Dermis microvascular lymphatic vessel endothelial cell (primary cell): ENCODE data around the gene CCDC141. TPM values are rescaled to one million over a fixed set of nuclear protein-coding genes. Genes with fewer than 3 reads are reported as not detected.

Experiments
- DNase-seq, 2 donors: peaks; one replicate each; pipeline versions ENCODE4 v3.0.0 to v3.0.0-alpha.2; 2010; ENCODE audit warnings: low read depth in 2 of 2
- total RNA-seq: library from RNA; depleted of rRNA; stranded (reverse); fragments of >200 nt; gene quantifications from 2 replicates; pipeline ENCODE4 v1.2.1, GENCODE V29; 2014

The CCDC141 gene
- total RNA-seq, 1 donor from 2014 or later = 1.5 TPM

DNA sequence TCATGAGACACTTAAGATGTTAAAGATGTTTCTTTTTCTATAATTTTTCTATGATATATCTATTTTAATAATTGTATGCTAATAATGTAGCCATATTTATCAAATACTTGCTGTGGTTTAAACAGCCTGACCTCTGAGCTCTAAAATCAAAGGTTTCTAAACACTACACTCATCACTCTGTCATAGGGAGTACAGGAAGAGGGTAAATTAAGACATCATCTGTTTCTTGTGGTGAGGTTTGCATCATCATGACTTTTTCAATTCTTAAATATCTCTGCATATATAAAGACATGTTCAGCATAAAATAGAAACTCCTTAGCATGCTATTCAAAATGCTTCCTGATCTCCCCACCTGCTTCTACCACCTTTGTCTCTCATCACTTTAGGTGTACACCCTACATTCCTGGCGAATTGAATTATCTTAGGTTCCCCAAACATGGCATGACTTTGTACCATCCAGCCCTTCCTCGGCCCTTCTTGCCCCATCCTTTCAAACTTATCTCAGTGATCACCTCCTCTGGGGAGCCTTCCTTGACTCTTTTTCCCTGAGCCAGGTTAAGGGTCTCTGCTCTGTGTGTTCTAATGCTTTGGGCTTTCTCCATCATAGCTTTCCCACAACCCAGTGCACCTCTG is 137.4 kb downstream of the CCDC141 start:
- no peak for DNase-seq

DNA sequence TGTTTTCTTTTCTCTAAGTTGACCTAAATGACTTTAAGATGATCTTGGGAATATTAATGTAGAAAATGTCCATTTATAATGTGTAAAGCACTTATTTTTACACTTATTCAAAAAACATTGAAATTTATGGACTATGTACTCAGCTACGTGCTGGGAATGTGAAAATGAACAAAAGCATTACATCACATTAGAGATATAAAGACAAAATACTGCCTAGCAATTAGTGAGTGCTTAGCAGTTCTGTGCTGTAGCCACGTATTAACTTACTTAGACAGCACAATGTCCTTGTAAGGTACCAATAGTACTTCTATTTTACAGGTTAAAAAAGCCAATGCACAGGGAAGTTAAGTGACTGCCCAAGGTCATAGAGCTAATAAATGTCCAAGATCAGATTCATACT is 138.9 kb downstream of the CCDC141 start:
- no peak for DNase-seq

DNA sequence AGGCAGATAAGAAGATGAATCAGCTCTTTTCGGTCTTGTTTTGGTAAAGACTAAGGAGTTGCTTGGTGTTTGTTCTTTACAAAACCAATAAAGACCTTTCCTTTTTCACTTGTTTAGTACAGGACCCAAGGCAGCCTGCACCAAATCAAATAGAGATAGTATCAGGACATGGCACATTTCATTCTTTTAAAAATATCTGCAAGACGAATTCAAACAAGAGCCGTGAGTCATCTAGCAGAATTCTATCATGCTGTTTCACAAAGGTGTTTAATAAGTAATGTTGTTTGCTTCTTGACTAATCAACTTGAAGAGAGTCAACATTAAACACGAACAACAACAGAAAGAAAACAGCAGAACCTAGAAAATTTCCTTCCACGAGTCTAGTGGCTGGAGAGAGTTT is 139.9 kb downstream of the CCDC141 start:
- no peak for DNase-seq

DNA sequence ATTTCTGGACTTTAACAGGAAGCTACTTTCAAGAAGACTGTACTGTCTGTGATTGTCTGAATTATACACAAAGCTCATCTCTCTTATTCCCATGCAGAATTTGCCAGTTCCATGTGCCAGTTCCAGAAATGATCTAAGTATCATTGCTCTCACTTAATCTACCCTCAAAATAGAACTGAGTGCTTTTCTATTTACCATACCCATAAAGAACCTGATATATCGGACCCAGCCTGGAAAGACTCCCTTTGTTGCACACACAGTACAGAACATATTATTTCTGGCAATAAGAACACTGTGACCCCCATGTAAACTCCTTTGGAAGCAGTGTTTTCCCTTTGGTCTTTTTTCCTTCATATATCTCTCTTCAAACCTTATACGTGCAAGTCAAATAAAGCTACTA is 140.4 kb downstream of the CCDC141 start:
- no peak for DNase-seq

DNA sequence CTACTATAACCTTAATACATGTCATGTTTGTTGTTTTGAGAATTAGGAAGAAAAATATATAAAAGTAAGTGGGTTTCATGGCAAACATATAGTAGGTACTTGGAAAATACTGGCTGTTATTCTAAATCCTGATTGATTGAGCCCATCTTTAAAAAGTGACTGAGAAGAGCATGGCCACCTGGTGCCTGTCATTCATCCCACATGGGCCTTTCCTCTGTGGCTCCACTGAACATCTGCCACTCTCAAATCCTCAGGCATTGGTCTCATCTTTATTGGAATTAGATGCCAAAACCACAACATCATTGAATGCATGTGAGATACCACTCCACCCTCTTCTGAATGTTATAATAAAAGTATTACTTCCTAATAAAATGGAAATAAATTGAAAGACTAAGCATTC is 141.1 kb downstream of the CCDC141 start:
- DNase-seq = no peak

DNA sequence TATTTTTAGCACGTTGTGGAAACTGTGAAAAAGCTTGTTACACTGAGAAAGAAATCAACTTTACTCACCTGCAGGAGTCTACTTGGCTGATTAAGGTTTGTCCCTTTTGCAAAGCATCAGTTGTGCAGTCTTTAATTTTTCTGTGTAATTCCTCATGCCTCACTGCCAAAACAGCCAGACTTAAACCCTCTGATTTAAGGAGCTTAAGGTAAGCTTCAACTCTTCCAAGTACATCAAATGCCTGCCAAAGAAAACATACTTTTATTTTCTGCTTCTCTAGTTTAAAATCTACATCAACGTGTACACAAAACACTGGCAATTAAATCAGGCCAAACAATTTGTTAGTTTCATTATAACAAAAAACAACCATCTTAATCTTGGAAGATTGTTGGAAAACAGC is 144.7 kb downstream of the CCDC141 start:
- DNase-seq = no peak

DNA sequence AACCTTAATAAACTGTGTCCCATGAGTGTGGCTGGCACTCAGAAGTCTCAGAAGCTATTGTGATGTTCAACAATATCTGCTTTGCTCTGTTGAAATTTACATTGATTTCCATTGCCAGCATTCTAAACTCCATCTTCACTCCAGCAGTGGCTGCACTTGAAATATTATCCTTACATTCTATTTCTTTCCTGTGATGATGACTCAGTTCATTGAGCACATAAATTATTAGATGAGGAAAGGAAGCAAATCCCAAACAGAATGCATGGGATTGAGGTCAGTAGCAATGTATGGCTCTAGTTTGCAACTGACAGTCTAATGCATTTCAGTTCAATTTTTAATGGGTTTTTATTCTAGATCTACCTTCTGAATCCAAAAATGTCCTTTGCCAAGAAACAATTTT is 150.3 kb downstream of the CCDC141 start:
- no peak for DNase-seq

DNA sequence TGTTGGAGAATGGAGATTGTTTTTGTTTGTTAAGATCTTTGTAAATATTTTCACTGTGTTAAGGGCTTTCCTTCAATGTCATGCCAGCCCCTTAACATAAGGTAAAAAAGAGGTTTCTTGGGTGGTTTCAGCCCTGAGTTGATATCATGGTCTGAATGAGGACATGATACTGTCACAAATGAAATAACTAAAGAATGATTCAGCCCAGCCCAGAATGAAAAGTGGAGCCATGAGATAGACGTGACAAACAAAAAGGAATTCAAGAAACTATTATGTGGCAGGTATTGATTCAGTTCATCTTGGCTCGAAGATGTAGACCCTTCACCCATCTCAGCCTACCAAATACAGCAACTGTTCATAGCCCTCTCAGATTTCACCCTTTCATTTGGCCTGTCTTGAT is 154.1 kb downstream of the CCDC141 start:
- DNase-seq = no peak

DNA sequence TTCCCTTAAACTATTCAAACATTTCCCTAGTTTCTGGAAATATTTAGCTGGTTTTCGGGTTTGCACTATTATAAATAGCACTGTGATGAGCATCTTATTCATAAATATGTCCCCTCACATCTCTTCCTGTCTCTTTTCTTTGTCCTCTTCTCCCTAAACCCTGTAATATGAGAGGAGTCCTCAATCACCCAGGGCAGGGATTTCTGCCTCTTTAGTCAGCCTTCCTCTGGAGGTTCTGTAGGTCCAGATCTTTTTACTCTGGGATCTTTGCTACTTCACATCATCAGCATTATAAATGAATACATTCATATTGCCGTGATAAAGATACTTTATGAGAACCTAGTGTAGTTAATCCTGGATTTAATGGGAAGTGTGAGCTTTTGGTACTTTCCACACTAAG is 154.8 kb downstream of the CCDC141 start:
- DNase-seq = no peak

DNA sequence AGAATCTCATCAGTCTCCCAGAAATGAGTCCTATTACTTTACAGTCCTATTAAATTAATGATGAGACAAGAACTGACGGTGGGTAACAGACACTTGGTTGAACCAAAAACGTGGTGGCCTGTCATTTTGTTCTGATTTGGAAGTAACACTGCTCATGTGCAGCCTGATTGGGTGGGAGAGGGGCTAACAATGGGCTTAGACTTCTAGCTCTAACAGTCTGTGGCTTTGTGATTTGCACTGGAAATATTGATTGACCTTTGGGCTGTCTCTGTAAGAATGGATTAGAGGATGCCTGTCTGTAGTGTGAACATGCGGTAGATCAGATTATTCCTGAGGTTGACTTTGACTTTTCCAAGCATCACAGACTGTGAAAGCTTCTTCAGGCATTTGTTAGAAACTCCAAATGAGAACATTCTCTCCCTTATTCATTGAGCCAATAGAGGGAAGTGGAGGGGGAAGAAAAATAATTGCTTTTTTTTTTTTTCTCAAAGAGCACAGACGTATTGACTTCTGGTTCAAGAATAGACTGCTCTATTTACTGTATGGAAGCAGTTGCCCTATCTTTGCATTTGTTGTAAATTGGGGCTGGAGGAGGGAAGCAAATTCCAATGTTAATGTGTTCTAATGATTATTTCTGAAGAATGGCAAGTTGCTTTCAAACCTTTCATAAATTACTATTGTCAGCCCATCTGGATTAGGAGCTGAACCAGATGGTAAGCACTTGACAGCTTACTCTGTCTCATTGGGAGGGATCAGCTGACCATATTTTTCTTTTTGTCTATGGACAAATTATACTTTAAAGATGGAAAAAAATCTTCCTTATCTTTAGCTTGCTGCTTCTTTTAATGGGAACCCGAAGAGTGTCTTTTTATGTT is 156.9 kb downstream of the CCDC141 start:
- no peak for DNase-seq

DNA sequence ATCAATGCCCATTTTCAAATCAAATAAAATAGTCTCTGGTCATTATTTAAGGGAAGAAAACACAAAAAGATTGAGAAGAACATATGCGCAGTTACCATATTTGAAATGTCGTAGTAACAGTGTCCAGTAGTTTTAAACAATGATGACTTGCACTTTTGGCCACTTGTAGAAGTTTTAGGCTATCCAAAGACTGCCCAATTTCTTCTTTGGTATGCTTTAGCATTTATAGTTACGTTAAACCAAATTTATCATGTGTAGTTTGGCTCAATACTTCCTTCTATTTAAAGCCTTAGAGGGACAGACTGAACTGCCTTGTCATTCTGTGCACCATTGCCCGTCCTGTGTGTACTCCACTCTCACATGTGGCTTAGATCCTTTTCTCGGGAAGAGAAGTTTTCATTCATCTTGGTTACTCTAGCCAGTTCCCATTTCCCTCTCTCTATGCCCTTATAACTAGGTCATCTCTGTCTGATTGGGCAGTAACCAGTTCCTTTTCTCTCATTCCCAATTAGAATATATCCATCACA is 157.9 kb downstream of the CCDC141 start:
- no peak for DNase-seq

DNA sequence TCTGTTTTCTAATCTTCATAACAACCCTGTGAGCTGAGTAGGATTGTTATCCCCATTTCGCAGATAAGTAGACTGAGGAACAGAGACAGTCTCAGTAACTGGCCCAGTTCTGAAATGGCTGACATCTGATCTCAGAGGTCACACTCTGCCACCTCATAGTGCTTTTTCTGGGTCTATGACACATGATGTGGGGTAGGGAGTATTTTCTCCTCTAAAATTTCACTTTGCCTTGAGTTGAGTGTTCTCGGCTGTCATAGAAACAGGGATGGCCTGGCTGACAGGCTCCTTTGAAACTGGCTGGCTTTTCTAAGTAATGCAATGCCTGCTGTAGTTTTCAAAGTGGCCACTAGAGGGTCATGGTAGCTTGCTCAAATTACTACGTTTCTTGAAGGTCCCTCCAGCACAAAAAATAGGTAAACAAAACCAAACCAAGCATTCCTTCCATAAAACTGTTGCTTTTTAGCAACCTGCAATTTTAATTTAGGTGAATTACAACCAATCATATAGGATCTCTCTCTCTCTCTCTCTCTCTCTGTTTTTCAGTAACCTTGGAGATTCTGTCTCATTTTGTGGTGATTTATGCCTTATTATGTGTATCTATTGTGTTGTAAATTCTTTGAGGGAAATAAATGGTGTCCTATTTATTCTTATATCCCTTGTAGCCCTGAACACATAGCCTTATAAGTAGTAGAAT is 158.5 kb downstream of the CCDC141 start:
- peak; percentile 35 to 72 for DNase-seq

DNA sequence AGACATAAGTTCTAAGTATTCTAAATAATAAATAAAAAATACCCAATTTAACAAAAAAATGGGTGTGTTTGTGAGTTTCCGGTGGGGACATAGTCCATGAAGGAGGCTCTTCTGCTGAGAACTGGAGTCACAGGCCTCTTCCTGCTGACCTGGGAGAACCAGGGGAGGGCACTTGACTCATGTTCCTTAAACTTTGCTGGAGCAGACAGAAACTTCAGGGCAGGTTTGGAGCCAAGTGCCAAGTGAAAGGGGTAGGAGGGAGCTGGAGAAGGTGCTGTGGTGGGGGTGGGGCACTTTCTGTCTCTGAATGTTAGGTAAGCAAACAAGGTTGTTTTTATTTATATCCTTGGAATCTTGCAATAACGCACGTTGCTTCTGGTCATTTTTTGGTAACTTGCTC is 163.9 kb downstream of the CCDC141 start:
- DNase-seq = no peak

DNA sequence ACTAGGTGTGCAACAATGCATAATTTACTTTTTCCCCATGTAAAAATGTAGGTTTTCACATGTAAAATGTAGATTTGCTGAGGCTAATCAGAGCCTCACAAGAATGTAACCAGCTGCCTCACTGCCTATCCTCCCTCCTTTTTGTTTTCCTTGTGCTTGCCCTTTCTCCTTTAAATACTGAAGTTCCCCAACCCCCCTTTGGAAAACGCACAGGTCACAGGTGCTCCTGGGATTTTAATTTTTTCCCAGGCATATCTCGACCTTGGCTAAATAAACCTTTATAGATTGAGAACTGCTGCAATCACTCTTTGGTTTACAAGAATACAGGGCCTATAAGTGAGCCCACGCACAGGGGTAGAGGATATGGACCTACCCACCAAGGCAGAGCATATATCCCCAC is 165.5 kb downstream of the CCDC141 start:
- DNase-seq = no peak

DNA sequence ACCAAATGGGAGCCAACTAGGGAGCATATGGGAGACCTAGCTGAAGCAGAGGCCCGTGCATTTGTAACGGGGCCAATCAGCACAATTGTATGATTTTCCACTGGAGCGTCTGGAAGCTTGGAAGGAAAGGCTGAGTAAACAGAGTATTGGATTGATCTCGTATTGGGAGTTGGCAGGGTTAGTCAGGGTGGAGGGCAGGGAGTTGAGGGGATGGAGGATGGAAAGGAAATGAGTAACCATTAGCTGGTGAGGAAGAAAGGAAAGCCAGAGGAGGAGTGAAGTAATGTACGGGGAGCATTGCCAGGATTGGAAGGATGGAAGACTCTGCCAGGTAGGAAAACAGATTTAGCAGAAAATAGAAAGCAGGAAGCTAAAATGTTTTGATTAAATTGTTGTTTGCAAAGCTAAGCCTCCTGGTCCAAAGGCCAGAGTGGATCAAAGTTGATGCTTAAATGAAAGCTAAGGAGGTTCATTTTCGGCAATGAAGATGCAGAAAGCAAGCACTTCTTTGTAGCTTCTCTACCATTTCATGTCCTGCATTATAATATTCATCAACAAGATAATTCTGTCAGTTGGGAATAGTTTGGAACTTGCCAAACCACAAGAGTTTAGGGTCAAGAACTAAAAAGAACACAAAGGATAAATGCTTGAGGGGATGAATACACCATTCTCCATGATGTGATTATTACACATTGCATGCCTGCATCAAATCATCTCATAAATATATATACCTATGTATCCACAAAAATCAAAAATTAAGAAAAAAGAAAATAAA is 167.1 kb downstream of the CCDC141 start:
- peak; percentile 69 to 94 for DNase-seq

DNA sequence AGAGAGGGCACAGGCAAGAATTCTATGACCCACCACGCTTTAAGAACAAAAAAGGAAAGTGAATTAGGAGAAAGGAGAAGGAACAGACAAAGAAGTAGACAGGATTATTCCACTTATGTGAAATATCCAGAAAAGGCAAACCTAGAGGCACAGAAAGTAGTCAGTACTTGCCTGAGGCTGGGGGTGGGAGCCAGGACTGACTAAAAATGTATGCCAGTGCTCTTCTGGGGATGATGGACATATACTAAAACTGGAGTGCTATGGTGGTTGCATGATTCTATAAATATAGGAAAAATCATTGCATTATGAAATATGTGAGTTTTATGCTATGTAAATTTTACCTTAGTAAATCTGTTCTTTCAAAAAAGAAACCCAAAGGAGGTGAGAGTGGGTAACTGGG is 168.9 kb downstream of the CCDC141 start:
- DNase-seq = no peak

DNA sequence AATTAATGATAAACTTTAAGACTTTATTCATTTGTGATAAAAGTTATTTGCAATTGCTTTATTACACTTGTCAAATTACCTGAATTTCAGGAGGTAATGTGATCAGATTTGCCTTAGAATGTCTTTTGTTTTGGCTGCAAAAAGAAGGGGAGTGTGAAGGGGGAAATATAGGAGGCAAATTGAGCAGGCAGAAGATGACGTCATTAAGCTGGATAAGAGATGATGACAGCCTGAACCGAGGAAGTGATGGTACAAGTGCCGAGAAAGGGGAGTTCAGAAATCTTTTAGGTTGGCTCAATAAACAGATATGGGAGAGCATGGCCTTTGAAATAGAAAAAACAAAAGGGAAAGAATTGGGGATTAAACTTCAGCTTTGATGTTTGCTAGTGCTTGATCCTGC is 169.7 kb downstream of the CCDC141 start:
- no peak for DNase-seq

DNA sequence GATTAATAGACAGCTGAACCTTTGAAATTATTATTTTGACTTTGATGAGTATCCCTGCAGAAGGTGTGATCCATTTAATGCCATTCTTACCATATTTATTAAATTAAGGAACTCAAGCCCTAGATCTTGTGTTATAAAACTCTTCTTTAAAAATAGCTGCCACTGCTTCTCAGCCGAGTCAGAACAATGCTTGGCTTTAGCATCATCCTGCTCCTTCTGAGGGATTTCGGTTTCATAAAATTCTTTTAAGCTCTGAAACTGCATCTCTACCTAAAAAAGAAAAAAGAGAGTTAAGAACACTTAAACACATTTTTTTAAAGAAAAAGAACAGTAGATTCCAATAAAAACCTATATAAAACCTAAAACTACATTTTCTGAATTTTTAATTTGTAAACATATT is 172.1 kb downstream of the CCDC141 start:
- no peak for DNase-seq

DNA sequence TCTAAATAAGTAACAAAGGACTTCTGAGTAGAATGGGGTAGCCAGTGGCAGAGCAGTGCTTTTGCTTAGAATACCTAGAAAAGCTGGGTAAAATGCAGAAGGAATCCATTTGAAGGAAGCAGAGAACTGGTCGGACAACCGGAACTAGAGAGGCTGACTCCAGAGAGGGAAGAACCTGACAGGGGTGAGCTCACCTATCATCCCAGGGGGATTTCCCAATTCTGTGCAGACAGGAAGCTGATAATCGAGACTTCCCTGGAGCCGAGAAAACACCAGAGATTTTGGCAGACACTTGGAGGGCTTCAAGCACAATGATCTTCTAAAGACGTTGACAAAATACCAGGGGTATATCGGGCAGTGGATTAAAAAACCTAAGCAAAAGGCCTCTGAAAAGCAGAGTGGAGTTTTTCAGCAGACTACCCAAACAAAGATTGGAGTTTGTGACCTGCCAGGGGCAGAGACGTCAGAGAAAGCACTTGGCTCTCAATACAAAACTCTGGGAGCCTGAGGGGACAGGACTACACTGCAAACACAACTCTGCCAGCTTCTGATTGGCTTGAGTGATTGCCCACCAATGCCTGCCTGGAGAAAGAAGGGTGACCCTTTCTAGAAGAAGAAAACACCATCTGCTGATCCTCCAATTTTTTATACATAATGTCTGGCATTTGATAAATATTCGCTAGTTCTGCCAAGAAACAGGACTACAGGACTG is 175.3 kb downstream of the CCDC141 start:
- peak in 1 of 2 donors; percentile 65 for DNase-seq

DNA sequence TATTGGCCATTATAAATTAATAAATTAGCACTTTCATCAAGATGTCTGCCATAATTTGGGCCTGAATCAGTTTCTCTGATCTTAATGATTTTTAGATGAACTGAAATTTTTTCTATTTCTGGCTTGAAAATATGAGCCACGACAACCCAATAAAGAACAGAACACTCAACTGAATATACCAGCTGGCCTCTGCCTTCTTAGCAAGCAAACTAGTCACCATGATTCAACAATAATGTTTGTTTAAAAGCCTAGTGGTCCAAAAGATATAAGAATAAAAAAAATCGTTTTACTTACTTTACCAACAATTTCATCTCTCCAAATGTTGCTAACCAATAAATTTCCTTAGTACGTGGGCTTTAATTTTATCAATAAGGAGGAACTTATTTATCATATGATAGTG is 176.0 kb downstream of the CCDC141 start:
- DNase-seq = no peak

DNA sequence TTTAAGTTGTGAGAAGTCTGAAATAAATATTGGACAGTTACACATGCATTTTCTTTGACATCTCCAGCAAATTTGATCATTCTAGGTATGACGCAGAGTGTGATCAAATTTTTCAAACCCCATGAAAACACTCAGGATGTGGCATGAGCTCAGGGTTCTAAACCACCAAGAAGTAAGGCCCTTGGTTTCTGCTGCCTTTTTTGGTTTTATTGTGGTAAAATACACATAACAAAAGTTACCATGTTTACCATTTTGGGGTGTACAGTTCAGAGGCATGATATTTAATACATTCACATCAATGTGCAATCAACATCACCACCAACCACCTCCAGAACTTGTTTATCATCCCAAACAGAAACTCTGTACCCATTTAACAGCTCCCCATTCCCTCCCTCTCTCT is 178.4 kb downstream of the CCDC141 start:
- no peak for DNase-seq
